ENCODE results near the gene TRIM45.
"Not testable (repeated sequence)": the region's sequence is repeated elsewhere in the genome, so short reads cannot be mapped to it uniquely, and the experiment has no call there.

TRIM45 gene

DNA sequence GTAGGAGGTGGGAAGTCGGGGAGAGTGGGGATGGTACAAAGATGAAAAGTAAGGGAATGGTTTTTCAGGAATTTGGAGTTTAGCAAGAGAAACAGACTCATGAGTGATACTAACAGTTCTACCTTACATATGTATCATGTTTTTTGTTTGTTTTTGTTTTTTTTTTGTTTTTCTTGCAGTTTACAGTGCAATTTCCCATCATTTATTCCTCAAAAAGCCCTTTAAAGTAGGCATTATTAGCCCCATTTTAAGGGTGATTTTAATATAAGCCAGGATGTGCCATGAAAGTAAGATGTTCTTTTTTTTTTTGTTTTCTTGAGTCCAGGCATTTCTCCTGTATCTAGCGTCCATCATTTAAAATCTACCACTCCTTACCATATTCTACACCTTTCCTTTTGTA, 13.8 kb upstream of the TRIM45 start:
- in situ Hi-C loops (cut with MboI; ENCODE audit: low sequenced_read_pairs): no loop called here

- in situ Hi-C loops (cut with MboI; ENCODE audit: low sequenced_read_pairs): no loop called here
Measured at GRCh38 chr1:117130526-117130925, 9.0 kb upstream of the TRIM45 start.

DNA sequence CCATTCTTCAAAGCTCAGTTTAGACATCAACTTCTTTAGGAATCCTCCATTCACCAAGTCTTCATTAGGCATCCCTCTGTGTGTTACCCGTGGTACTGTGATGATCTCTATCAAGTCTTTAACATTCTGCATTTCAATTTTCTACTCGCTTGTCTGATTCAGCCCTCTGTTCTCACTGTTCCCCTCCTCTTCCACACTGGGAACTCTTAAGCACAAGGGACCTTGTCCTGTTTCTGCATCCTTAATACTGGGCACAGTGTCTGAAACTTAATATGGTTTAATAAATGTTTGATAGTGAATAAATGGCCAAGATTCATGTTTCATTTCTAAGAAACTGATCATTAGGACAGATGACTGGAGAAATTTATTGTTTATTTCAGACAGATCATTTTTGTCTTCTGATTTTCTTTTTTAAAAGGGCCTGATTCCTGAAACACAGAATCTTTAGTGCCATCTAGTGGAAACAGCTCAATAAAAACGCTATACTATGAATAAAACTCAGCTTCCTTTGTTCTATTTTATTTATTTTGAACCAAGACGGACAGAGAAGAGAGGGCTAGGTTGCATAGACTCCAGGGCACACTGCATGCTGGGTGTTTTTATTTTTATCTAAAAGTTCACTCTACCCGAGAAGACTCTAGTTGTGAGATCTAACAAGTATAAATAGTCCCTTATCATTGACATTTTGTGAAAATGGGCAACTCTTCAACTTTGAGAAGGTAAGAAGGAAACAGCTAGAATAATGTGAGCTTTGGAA, 7.0 kb upstream of the TRIM45 start:
- in situ Hi-C loops (cut with MboI; ENCODE audit: low sequenced_read_pairs): no loop called here

- in situ Hi-C loops (cut with MboI; ENCODE audit: low sequenced_read_pairs): no loop called here
Measured at GRCh38 chr1:117127795-117128194, 6.2 kb upstream of the TRIM45 start.

GRCh38 chr1:117124661-117125060, 3.1 kb upstream of the TRIM45 start:
- in situ Hi-C loops (cut with MboI; ENCODE audit: low sequenced_read_pairs): no loop called here

DNA sequence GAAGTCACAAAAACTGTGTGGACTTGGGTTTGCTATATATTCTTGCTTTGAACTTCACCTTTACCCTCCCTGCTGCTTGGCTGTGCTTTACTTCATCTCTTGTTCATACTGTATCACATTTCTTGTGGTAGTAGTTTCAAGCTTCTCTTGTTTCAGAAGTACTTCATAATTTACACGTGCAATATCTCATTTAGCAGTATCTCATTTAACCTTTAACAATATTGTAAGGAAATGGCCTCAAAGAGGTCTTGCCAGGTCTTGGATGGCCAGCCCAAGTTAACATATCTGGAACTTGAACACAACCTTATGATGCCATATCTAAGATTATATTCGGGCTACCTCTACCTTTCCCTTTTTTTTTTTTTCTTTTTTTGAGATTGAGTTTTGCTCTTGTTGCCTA, 1.7 kb upstream of the TRIM45 start:
- in situ Hi-C loops (cut with MboI; ENCODE audit: low sequenced_read_pairs): no loop called here

DNA sequence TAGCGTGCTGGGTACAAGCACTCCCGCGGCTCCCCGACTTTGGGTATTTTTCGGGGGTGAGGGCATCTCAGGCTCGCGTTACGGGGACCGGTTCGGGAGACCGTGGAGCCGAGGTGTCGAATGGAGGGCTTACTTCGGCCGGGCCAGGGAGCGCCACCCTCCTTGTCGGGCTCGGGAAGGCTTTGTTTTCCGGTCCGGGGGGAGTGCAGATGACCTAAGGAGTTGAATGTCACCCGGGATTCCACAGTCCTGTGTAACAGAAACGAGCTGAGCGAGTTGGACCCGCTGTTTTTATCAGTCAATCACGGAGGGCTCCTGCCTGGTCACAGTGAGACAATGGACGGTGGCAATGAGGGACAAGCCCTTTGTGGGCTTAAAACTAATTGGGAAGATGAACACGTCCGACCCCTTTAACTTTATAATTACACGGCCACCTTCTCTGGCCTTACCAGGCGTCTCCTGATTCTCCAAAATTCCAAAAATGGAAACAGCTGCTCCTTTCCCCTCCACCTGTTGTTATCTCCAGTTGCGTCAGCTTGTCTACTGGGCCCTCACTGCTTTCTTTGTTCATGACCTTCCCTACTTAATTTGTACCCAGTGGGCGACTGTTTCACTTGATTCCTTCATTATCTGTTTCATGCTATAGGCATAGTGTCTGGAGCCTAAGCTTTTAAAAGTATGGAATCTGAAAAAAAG, 929 bp upstream of the TRIM45 start:
- in situ Hi-C loops (cut with MboI; ENCODE audit: low sequenced_read_pairs): no loop called here

DNA sequence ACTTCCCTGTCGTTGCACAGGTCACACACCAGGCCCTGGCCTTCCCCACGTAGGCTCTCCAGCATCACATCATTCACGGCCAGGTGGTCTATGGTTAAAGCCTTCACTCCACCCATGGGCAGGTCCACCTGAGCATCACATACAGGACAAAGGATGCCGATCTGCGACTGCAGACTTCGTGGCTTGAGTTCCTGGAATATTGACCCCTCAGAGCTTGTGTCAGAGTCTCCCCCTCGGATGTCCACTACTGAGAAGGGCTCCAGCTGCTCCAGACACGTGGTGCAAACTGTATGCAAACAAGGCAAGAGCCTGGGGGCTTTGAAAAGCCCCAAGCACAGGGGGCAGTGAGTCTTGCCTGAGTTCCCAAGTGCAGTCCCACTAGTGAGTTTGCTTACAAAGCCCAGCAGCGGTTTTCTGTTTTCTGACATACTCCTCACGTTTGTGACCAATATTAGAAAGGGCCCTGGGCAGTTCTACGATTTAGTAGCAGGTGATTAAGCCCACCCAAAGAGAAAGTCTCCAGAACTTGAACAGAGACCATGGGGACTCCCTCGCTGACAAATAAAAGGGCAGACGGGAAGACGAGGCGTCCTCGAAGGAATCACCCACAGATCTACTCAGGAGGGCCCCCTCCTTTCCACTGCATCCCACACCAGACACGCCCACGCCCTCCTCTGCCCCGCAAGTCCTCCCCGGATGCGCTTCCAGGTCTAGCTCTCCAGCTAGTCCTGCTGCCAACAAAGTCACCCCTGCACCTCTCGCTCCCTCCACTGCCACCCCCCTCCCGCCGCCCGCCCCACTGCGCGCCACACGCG, 568 bp downstream of the TRIM45 start:
- in situ Hi-C loops (cut with MboI; ENCODE audit: low sequenced_read_pairs): no loop called here

DNA sequence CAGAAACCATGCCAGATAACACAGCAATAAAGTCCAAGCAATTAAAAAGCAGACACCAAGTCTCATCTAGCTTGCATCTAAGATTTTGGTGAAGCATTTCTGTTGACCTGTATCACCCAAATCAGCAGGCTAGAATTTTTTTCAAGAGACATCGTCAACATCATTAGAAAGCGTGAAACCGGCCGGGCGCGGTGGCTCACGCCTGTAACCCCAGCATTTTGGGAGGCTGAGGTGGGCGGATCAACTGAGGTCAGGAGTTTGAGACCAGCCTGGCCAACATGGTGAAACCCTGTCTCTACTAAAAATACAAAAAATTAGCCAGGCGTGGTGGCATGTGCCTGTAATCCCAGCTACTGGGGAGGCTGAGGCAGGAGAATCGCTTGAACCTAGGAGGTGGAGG, 2.4 kb downstream of the TRIM45 start:
- in situ Hi-C loops (cut with MboI; ENCODE audit: low sequenced_read_pairs): not testable (repeated sequence)

DNA sequence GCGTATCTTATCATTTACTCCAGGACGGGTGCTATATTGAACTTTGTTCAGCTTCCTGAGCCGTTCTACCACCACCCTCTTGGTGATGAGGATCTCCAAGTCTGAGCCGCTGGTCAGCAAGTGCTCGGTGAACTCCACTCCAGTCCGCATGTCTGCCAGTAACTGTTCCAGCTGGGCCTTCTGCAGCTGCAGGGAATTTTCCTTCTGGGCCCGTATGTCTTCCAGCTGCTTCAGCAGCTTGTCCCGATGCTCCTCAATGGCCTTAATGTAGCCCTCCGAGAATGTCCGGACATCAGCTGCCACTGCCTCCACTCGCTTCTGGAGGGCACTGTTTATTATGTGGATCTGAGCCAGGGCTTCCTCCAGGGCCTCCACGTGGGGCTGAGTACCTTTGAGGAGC, 3.4 kb downstream of the TRIM45 start:
- in situ Hi-C loops (cut with MboI; ENCODE audit: low sequenced_read_pairs): no loop called here

DNA sequence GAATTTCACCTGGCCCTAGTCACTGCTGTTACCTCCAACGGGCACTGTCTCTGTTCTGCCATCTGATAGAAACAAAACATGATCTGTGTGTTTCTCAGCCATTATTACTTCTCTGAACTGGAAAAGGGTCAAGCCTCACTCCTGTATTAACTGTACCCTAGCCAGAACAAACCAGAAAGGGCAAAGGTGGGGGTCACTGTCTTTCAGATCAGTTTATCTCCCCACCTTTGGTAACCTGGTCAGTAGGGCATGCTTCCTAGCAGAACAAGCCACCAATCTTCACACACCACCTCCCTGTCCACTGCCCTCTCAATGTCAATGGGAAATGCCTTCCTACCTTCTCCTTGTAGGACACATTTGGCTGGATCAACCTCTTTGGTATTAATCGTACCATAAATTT, 3.9 kb downstream of the TRIM45 start:
- in situ Hi-C loops (cut with MboI; ENCODE audit: low sequenced_read_pairs): no loop called here

DNA sequence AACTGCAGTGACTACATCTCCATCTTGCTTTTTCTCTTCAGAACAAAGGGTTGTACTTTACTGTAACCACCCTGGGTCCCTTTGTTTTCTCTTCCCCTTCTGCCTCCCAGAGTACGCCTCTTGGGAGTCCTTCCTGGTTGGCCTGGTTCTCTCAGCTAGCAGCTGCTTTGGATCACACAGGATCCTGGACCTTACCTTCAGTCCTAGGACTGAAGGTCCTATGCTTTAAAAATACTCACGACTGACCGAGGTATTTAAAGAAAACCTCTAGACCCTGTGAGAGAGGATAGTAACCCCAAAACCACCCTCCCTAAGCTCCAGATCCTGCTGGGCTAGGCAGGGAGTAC, 4.8 kb downstream of the TRIM45 start:
- in situ Hi-C loops (cut with MboI; ENCODE audit: low sequenced_read_pairs): no loop called here

- in situ Hi-C loops (cut with MboI; ENCODE audit: low sequenced_read_pairs): no loop called here
Measured at GRCh38 chr1:117116090-117116783, 5.3 kb downstream of the TRIM45 start.

DNA sequence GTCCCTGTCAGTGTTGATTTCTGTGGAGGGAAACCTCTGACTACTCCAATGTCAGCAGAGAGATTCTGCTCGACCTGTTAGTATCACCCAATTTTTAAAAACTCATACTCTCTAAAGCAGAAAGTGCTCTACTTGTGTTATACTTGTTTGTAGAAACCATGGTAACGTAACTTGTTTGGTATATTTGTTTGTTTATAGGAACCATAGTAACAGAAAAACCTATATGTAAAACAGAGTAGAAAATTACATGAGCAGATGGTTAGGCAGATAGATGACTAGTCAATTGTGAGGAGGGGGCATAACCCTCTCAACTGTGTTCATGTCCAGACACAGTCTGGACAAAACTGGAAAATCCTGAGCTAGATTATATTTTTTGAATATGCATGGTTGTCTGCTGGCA, 6.7 kb downstream of the TRIM45 start:
- in situ Hi-C loops (cut with MboI; ENCODE audit: low sequenced_read_pairs): no loop called here

DNA sequence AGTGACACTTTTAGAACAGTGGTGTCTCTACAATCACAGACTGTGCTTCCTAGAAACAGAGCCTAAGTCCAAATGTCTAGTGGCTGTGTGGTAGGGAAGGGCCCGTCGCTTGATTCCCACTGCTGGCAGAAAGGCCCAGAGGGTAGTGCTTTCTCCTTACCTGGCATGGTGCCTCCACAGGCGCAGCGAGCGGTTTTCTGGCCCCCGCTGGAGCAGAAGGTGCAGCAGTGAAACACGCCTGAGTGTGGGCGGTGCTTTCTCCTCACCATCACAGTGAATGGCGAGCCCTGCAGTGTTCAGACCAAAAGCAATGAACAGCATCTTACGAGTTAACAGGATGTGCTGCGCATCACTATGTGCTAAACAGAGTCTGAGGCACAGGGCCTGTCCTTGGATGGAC, 8.3 kb downstream of the TRIM45 start:
- in situ Hi-C loops (cut with MboI; ENCODE audit: low sequenced_read_pairs): no loop called here

- in situ Hi-C loops (cut with MboI; ENCODE audit: low sequenced_read_pairs): no loop called here
Measured at GRCh38 chr1:117112047-117112717, 9.4 kb downstream of the TRIM45 start.

GRCh38 chr1:117110774-117111173, 10.8 kb downstream of the TRIM45 start:
- in situ Hi-C loops (cut with MboI; ENCODE audit: low sequenced_read_pairs): no loop called here

DNA sequence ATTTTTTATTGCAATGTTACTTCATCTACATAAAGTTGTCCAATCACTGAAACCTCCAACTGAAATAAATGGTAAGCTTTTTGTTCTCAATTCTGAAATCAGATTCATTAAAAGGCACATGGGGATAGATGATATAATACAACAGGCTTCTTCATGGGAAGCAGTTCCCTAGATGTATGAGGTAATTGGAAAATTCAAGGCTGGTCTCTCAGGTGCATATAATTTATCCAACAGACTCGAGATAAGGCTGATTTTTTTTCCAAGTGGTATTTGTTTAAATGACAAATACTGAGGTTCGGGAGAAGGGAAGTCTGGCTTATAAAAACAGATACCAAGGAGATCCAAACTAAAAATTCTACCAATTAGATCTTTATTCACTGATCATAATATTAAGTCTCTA, 14.2 kb downstream of the TRIM45 start:
- in situ Hi-C loops (cut with MboI; ENCODE audit: low sequenced_read_pairs): no loop called here

DNA sequence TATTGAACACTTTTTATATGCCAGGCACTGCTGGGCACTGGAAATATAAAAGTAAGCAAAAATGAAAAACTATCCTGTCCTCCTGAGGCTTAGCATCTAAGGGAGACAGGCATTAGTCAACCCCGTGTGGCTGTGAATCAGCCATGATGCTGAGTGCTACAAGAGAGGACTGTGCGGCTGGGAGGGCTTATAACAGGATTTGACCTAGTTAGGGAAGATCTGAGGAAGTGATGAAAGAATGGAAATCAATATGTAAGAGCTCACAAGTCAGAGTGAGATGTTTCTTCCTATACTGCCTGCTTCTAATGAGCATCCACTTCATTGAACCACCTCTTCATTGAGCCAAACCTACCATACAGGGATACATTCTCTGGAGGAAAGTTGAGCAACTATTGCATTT, 15.1 kb downstream of the TRIM45 start:
- in situ Hi-C loops (cut with MboI; ENCODE audit: low sequenced_read_pairs): no loop called here

- in situ Hi-C loops (cut with MboI; ENCODE audit: low sequenced_read_pairs): no loop called here
Measured at GRCh38 chr1:117105722-117106121, 15.8 kb downstream of the TRIM45 start.

DNA sequence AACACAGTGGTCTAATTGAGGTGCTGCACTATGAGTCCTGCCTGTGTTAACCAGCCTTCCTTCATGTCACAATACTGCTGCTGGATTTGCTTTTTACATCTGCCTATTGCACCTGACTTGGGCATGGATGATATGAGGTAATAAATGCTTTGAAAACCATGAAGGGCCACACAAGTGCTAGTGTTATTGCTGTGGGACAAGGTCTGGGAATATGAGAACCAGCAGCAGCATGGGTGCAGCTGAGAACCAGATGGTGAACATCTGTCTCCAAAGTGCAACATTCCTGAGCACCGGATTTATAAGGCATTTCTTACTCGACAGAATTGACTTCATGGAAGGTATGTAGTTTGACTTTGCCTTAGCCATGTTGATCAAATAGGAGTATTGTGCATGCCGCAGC, 16.6 kb downstream of the TRIM45 start:
- in situ Hi-C loops (cut with MboI; ENCODE audit: low sequenced_read_pairs): no loop called here
